CD4-positive, alpha-beta T cell treated with Interleukin-21 for 1 hour (primary cell): ENCODE data around the gene CLASP1.
"Not testable (repeated sequence)": the region's sequence is repeated elsewhere in the genome, so short reads cannot be mapped to it uniquely, and the experiment has no call there.

Experiments
- DNase-seq: peaks from one replicate; pipeline ENCODE4 v3.0.0-alpha.2; 2020

CLASP1 gene

DNA sequence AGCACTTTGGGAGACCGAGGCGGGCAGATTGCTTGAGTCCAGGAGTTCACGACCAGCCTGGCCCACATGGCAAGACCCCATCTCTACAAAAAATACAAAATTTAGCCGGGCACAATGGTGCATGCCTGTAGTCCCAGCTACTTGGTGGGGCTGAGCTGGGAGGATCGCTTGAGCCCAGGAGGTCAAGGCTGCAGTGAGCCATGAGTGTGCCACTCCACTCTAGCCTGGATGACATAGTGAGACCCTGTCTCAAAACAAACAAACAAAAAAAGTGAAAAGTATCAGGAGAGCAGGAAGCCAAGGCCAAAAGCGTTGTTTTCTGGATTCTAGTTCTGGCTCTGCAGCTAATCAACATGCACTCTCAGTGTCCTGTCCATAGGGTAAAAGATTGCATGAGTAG lies 10.7 kb upstream of the CLASP1 start:
- DNase-seq: no peak

DNA sequence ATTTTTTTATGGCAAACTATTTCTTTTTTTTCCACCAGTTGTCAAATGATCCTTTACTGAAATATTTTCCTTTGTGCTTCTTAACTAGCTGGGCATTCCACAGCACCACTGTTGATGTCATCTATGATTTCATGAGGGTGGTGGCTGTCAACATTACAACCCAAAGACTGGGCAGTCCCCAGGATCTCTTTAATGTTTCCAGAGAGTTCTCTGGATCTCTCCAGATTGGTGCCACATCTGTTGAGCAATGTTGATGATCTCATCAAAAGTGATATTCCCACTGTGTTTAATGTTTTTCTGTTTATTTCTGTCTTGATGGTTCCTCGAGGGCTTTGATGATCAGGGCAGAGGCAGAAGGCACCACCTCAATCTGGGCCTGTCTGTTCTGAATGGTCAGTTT lies 9.1 kb upstream of the CLASP1 start:
- not testable (repeated sequence) for DNase-seq

DNA sequence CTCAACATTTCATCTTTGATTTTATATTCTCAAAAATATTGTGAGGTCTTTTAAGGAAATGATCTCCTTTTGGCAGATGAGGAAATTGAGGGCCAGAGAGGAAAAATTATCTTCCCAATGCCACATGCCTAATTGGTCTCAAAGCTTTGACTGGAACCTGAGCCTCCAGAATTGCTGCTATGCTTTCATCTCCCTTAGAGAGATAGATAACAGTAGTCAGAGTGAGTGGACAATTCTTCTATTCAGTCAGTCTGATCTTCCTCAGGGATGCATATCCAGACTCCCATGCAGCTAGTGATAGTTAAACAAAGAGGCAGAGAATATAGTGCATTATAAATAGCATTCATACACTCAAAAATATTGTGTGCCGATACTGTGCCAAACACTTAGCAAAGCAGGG lies 3.8 kb upstream of the CLASP1 start:
- DNase-seq: no peak

DNA sequence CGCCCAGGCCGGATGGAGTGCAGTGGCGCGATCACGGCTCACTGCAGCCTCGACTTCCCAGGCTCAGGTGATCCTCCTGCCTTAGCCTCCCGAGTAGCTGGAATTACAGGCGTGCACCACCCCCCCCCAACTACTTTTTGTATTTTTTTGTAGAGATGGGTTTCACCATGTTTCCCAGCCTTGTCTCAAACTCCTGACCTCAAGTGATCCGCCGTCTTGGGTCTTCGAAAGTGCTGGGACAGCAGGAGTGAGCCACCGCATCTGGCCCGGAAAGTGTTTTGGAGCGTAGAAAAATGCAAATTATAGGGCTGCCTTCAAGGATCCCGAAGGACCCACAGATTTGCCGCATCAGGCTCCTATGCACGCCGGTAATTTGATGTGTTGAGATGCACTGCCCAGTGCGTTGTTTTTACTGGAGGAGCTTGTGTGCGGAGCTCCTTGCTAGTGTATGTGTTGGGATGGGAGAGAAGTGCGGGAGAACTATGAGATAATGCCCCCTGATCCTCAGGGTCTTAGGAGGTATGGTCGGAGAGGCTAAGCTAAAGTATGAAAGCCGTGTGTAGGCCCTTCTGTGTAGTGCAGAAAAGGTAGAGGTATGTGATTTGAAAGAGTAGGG lies 1.2 kb upstream of the CLASP1 start:
- DNase-seq: no peak

DNA sequence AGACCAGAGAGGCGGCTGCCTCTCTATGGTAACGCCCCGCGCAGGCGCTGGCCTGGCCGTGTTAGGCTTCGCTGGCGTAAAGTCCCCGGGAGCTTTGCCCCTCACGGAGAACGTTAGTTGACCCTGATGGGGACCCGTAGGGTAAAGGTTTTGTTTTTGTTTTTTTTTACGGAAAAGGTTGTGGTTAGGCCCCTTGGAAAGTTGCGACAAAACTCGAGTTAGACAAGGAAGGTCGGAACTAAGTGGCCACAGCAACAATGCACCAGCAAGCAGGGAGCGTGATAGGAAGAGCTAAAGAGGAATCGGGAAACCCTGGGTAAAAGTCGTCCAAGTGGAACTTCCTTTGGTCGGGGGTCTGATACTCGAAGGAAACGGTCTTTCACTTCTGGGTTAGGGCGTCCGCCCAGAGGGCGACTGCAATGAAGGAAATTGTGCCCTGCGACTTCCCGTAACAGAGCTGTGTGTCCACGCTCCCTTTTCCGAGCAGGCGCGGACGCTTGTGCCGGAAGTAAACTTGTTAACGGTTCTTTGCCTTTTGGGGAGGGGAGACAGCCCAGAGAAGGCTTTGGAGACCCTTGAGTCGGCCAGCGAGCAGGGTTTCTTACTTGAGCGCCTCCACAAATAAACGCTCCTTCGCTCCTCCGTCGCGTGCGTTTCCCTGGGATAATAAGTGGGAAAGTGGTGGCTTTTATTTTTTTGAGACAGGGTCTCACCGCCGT lies 493 bp upstream of the CLASP1 start:
- DNase-seq: peak; percentile 98

DNA sequence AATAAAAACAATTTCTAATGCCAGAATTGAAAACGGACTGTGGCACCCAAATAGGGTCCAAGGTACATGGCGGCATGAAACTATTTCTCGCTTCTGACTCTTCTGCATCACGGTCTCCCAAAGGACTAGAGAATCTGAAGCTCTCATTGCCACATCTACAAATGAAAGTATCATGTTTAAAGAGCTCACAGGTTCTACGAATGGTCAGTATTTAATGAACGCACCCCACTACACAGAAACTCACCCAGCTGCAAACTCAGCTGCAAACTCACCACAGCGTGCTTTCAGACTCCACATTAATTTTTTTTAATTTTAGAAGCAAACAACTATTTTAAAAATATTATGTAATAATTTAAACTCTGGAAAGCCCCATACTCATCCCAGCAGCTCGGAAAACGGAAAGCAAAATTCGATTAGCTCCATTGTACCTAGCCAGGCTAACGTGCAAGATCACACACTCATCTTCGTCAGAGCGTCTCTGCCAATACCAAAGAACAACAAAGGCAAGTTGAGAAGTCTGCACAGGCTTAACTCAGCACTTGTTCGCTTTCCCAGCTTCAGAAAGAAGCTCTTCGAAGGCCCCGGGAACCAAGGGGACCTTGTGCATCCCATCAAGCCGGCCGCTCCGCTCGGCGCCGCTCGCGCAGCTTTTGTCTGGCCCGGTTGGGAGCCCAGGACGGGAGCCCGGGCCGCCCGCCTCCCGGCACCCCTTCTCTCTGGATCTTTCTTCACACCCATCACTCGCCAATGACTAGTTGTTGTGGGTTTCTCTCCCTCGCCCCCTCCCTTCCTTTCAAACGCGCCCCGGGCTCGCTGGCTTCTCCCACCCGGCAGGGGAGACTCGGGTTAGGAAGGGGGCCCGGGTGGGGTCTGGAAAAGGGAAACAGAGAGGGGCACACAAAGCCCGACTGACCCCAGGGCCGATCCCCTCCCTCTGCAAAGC lies 785 bp downstream of the CLASP1 start:
- DNase-seq: peak; percentile 58

DNA sequence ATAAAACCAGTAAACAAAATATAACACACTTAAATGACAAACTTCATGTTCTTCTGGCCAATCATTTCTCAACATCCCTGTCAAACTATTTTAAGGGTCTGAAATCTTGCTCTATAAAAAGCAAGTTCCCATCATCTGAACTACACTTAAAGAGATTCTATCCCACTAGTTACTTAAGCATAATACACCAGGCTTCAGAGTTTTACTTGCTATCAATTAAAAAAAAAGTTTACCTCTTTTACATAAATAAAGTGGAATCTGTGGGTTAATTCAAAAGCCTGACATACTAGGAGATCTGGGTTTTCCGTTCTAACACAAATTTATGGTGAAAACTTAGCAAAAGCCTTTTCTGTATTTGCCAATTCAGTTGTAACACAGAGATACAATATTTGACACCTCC lies 1.9 kb downstream of the CLASP1 start:
- DNase-seq: no peak

DNA sequence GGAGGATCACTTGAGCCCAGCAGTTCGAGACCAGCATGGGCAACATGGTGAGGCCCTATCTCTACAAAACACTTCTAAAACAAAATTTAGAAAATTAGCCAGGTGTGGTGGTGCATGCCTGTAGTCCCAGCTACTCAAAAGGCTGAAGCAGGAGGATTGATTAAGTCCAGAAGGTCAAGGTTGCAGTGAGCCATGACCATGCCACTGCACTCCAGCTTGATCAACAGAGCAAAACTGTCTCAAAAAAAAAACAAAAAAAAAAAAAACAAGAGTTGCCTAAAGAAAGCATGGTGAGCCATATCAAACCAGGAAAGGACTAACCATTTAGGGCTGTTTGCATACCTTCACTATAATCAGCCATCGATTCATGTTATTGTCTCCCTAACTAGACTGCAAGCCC lies 4.5 kb downstream of the CLASP1 start:
- no peak for DNase-seq

DNA sequence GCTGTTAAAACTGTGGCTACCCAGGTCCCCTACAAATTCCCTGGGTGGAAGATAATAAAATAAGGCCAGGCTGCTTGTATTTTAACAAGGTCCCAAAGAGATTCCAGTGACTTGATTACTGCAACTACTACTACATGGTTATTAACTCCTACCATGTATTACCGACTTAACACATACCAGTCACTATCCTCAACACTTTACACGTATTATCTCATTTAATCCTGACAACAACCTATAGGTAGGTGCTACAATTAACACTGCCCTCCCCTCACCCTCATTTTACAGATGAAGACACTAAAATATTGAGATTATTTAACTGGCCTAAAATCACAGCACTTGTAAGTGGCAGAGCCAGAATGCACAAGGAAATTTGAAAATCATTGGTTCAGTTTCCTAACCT lies 5.4 kb downstream of the CLASP1 start:
- no peak for DNase-seq

DNA sequence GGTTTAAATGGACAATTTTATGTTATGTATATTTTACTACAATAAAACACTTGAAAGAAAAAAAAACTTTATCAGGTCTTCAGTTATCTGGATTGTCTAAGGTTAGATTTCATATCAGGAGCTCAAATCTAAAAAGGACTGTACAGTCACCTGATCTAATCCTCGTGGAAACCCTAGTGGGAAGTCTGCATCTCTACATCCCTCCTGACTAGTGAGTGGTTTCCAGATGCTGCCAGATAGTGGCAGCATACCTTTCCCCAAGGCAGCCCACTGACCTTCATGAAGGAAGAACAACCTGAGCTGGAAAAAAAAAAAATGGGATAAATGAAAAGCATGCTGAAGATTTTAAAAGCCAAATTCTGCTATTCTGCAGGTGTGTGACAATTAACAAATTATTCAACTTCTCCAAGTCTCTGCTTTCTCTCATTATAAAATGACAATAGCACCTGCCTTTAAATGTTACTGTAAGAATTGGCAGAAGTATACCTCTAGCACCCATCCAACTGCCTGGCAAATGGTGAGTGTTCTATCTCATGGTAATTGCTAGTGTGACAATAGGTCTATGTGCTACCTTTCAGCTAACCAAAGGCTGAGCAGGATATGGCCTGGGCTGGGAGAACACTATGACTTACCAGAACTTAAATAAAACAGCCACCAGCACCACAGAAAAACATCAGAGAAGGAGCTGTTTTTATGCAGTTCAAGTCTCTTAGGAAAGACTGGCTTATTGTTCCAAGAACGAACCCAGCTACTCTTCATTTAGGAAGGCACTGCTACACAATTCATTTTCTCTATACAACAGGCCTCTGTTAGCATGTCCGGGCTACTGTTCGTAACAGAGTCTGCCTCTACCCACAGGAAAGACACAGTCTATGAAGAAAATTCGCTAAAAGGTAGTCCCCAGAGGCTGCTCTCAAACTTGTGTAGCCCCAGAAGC lies 8.6 kb downstream of the CLASP1 start:
- DNase-seq: no peak

DNA sequence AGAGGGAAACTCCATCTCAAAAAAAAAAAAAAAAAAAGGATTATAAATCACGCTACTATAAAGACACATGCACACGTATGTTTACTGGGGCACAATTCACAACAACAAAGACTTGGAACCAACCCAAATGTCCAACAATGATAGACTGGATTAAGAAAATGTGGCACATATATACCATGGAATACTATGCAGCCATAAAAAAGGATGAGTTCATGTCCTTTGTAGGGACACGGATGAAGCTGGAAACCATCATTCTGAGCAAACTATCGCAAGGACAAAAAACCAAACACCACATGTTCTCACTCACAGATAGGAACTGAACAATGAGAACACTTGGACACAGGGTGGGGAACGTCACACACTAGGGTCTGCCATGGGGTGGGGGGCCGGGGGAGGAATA lies 9.4 kb downstream of the CLASP1 start:
- not testable (repeated sequence) for DNase-seq

DNA sequence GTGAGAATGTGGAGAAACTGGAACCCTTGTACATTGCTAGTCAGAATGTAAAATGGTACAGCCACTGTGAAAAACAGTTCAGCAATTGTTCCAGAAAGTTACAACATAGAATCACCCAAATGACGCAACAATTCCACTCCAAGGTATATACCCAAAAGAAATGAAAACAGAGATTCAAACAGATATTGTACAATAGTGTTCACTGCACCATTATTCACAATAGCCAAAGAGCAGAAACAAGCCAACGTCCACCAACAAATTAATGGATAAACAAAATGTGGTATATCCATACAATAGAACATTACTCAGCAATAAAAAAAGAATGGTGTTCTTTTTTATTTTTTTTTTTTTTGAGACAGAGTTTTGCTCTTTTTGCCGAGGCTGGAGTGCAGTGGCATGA lies 10.9 kb downstream of the CLASP1 start:
- no peak for DNase-seq

DNA sequence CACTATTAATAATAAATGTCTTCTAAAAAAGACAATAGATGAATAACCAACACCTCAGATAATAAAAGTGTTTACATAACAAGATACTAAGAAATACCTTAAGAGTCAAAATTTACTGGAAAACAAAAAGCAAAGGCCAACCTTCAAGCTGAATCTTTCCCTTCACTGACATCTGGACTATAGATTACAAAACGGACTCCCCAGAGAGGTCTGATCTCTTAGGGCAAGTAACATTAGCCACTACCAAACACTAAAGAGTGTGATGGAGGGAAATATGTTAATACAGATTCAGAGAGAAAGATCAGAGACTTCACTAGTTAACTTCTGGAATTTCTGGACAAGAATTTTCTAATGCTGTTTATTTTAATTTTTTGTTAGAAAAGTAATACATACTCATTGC lies 13.9 kb downstream of the CLASP1 start:
- no peak for DNase-seq

DNA sequence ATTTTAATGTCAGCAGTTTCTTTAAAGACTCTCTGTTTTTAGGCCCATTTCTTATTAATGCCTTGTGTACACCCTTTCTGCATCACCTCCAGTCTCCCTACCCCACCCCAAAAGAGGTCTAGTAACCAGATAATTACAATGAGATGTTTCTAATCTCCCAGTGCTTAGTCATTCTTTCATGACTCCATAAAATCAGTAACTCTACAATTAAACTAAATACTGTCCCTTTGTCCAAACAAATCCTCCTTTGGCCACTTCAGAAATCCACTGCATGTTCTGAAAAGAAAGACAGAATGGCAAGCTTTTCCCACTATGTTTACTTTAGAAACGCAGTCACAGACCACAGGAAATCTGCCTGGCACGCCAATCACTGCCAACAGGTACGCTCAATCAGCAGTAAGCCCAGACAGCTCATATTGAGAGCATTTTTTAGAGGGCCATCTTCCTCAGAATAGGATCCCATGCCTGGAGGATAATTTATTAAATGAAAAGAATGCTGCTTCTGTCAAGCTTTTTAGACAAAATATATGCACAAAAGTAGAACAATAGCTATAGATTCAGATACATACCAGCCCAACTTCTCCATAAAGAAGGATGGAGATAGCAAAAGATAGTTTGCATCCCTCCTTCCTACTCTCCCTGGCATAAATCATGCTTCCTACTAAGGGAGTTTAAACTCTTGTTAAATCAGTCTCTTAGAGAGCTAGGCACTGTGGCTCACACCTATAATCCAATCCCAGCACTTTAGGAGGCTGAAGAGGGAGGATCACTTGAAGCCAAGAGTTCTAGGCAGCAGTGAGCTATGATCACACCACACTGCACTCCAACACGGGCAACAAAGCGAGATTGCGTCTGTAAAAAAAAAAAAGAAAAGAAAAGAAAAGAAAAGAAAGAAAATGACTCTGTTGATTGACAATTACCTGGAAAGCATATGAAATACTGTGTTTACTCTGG lies 14.6 kb downstream of the CLASP1 start:
- DNase-seq: no peak

DNA sequence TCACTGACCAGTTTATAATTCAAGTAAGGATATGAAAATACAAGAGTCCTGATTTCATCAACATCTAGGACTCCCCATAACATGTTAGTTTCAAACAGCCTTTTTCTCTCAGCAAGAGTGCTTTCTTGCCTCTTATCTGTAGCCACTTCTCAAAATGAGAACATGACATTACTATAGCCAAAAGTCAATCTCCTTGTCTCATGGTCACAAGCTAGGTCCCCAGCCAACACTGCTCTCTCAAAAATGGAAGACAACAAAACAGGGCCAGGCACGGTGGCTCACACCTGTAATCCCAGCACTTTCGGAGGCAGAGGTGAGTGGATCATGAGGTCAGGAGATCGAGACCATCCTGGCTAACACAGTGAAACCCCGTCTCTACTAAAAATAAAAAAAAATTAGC lies 15.8 kb downstream of the CLASP1 start:
- DNase-seq: no peak

DNA sequence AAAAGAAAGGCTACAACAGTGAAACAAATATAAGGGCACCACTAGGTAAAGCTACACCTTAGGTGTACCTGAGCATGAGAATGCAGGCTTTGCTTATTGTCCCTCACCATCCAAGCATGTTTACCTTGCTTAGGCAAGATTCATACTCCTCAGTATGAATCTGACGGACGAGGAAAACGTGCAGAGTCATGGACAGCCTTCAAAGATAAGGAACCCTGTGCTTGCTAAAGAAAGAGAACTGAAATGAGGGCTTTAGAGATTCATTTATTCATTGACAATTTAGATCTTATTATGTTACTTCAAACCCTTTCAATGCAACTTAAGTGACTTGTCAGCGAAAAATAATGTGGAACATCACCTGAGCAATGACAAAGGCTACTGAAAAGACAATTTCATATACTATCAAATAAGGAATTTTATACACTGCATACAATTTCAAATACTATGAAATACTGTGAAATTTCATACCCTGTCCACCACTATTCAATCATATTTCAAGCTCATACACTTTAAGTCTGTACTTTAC lies 21.7 kb downstream of the CLASP1 start:
- DNase-seq: no peak

DNA sequence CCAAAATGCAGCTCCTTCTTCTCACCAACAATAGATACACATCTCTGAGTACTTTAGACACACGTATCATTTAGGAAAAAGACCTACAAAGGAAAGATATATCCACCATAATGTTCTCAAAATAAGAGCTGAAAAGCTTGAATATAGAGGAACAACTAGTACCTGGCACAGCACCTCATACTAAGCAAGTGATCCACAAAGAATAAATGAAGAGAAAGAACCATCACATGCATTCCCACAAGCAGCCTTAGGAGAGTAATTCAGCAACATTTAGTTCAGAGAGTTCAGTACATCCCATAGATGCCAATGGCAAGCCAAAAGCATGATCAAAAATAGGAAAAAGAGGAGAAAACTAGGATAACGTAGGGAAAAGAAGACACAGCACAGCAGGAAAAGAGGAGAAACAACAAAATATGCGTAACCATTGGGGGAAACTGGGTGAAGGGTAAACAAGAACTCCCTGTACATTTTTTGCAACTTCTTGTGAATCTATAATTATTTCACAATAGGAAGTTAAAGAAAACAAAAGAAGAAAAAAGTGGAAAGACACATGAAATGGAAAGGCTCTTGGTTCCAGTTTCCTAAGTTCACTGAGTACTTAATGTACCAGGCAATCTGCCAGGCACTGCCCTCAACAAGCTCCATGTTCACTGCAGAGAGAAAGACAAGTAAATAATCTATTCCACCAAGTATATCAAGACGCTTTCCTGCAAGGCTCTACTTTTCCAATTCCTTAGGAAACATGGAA lies 22.3 kb downstream of the CLASP1 start:
- no peak for DNase-seq

DNA sequence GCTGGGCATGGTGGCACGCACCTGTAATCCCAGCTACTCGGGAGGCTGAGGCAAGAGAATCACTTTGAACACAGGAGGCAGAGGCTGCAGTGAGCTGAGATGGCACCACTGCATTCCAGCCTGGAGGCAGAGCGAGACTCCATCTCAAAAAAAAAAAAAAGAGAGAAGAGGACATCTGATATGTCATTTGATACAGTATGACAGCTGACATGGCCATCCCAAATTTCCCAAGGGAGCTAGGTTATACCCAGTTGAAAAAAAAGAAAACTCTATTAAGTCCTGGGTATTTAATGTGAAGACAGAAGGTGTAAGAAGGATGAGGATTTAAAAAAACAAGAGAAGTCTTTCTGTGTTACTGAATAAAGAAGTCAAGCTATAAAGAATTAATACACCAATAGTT lies 23.3 kb downstream of the CLASP1 start:
- no peak for DNase-seq

DNA sequence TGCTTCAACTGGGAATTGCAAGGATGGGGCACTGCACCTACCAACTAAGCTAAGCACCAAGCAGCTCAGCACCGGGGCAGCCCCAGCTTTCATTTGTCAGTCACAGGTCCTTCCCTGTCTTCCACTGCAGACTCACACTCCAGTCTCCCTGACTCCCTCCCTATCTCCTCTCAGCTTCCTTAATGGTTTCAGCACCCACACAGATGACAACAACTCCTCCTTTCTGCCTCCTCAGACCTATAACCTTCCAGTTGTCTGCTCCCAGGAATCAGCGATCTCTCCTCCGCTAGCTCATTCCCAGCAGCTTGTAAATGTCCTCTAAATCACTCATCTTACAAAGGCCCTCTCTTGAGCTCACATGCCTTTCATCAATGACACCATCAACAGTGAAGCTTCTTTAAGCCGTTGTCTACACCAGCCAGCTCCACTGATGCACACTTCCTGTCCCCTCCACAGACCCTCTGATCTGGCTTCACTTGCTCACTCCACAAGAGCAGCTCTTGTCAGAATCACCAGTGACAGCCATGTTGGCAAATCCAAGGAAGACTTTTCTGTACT lies 32.1 kb downstream of the CLASP1 start:
- no peak for DNase-seq

DNA sequence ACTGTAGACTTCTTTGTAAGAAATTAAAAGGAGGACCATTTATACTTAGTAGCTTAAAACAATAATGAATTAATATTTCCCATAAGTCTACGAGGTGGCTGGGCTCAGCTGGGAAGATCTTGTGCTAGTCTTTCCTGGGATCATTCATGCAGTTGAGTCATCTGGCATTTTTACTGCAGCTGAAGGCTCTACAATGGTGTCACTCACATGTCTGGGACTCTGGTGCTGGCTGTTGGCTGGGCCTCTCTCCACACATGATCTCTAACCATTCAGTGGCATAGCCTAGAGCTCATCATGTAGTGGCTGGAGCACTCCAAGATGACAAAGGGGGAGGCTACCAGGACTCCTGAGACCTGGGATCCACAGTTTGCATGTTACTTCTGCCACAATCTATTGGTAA lies 35.5 kb downstream of the CLASP1 start:
- no peak for DNase-seq
